ENCODE data around the gene SNX17.

DNA sequence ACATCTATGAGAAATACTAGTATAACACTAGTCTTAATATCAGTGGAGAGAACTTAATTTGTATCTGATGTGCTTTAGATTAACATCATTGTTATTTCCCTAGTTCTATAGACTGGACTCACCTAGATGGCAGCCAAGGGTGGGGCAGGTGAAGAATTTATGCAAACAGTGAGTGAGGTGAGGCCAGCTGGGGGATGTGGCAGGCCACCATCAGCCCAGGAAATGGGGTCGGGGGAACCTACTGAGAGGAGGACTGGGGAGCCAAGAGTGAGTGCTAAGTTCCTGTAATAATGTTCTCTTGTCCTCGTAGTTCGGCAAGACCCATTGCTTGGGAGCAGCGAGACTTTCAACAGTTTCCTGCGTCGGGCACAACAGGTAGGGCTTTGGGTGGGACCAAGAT is 2.5 kb downstream of the SNX17 start:
- TF ChIP-seq EZH2 (IDR thresholded peaks at IDR 0.05; ENCODE audit: low read length, missing control alignments): no peak
- no peak for TF ChIP-seq CTCF (conservative IDR thresholded peaks at IDR 0.05 in 1 of 2, IDR thresholded peaks at IDR 0.05 in 1 of 2; ENCODE audit: low read depth in 1 of 2, low read length in 2 of 2)
